HG03442 (cell line): ENCODE data around the gene NOTCH1.

Experiments used
- ATAC-seq: cut with Tn5 transposase; IDR thresholded peaks from one replicate; pipeline ENCODE4 v1.9.1; 2021; ENCODE audit warnings: mild to moderate bottlenecking, moderate library complexity; ENCODE audit not compliant: unreplicated experiment

Gene NOTCH1

DNA sequence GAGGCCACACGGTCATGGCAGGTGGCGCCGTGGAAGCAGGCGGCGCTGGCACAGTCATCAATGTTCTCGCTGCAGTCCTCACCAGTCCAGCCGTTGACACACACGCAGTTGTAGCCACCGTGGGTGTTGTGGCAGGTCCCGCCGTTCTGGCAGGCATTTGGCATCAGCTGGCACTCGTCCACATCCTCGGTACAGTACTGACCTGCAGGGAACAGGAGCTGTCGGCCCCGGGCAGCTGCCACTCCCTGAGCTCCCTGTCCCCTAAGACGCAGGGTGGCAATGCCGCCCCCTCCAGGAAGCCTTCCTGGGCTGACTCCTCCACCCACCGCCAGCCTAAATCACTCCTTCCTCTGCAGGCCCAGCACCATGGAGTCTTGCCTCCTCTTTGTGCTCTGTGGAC, 27.2 kb downstream of the NOTCH1 start:
- ATAC-seq, result no peak

DNA sequence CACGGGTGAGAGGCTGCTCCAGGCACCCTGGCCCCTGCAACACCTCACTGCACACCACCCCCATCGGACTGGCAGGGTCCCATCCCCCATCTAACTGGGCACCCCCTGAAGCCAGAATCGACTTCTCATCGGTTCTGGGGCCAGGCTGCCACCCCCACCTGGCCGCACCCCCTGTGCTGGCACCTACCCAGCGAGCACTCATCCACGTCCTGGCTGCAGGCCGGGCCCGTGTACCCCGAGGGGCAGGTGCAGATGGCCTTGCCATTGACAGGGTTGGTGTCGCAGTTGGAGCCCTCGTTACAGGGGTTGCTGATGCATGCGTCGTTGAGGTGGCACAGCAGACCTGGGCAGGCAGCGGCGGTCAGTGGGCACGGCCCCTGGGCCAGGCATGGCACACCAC, 27.9 kb downstream of the NOTCH1 start:
- ATAC-seq, result no peak

DNA sequence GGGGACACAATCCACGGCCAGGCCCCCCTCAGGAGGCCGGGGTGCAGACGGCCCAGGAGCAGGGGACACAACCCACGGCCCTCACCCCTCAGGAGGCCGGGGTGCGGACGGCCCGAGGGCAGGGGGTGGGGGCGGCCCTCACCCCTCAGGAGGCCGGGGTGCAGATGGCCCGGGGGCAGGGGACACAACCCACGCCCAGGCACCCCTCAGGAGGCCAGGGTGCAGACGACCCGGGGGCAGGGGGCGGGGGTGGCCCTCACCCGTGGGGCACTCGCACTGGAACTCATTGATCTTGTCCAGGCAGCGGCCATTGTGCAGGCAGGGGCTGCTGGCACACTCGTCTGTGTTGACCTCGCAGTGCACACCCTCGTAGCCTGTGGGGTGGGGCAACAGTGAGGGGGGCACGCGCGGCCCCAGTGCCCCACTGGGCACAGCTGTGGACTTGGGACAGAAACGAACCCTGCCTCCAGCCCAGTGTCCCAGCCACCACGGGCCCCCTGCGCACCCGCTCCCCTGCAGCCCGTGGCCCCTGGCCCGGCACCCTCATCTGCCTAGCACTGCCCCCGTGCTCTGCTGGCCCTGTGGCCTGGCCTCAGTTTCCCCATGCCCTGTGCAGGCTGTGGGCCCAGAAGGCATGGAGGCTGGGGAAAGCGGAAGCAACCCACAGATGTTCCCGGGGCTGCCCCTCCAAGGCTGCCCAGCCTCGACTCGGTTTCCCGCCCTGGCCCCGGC, 28.7 kb downstream of the NOTCH1 start:
- ATAC-seq, result no peak

DNA sequence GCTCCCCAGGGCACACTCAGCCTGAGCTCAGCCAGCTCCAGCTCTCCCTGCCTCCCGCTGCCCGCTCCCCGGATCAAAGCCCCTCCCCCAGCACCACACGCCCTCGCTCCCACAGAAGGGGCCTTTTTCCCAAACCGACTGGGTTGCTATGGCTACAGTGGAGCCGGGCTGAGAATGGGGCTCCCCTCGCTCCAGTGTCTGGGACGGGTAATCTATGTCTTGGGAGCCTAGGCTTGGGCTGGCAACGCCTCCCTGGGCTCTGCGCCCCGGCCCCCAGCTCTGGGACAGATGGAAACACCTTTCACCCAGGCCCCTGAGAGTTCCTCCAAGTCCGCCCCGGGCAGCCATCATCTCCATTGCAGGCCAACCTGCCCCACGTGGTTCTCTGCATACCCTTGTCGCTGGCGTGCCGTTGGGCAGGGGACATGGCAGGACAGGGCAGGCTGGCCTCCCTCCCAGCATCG, 29.6 kb downstream of the NOTCH1 start:
- ATAC-seq, result no peak

DNA sequence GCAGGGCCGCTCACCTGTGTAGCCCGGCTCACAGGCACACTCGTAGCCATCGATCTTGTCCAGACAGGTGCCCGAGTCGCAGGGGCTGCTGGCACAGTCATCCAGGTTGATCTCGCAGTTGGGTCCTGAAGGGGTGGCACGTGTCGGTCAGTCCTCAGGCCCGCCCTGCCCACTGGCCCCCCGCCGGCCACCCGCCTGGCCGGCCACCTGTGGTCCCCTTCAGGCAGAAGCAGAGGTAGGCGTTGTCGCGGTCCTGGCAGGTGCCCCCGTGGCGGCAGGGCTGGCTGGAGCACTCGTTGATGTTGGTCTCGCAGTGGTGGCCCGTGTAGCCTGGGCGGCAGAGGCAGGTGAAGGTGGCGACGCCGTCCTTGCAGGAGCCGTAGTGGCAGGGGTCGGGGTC, 30.6 kb downstream of the NOTCH1 start:
- no peak for ATAC-seq

DNA sequence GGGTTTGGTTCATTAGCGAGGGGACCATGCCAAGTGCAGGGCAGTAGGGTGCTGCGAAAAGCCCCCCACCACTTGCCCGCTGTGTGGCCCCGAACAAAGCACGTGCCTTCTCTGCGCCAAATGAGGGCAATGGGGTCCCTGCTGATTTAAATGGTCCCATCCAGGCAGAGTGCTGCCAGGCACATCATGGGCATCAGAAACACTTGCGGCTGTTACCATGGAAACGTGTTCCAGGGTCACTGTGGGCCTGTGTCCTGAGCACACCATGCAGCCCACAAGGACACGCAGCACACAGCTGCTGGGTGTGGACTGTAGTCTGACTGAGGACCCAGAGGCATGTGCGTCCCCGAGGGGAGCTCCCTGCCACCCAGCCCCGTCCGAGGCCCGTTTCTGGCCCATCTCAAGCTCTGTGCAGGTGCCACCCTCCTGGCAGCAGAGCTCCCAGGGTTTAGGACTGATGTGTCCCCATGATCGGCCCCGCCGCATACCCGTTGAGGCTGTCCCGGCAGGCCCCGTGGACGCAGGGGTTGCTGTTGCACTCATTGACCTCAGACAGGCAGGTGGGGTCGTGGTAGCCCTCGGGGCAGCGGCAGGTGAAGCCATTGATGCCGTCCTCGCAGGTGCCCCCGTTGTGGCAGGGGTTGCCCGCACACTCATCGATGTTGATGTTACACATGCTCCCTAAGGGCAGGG, 31.7 kb downstream of the NOTCH1 start:
- ATAC-seq, result no peak

DNA sequence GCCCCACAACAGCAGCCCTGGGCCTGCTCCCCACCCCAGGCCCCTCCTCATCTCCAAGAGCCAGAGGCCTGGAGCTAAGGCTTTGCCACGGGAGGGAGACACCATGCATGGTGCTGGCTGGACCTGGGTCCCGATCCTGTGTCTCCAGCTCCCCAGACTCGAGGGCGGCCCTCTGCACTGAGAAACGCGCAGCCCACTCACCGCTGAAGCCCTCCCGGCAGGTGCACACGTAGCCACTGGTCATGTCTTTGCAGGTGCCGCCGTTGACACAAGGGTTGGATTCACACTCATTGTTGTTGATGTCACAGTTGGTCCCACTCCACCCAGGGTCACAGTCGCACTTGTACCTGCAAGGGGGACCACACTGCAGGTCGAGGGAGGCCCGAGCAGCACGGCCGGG, 32.7 kb downstream of the NOTCH1 start:
- ATAC-seq, result no peak

DNA sequence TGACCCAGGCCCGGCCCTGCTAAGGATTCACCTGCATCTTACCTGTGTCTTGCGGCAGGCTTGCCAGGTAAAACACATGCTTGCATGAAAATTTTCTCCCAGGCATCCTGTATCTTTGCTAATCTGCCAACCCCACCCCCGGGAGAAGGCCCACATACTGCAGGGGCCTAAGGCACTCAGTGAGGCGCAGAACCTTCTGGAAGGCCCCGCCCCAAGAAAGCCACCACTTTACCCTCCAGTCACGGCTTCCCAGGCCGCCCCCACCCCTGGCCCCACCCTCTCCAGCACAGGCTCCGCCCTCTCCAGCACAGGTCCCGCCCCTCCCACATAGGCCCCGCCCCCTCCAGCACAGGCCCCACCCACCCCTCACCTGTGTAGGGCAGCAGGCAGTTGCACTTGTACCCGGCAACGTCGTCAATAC, 33.2 kb downstream of the NOTCH1 start:
- ATAC-seq, result no peak

DNA sequence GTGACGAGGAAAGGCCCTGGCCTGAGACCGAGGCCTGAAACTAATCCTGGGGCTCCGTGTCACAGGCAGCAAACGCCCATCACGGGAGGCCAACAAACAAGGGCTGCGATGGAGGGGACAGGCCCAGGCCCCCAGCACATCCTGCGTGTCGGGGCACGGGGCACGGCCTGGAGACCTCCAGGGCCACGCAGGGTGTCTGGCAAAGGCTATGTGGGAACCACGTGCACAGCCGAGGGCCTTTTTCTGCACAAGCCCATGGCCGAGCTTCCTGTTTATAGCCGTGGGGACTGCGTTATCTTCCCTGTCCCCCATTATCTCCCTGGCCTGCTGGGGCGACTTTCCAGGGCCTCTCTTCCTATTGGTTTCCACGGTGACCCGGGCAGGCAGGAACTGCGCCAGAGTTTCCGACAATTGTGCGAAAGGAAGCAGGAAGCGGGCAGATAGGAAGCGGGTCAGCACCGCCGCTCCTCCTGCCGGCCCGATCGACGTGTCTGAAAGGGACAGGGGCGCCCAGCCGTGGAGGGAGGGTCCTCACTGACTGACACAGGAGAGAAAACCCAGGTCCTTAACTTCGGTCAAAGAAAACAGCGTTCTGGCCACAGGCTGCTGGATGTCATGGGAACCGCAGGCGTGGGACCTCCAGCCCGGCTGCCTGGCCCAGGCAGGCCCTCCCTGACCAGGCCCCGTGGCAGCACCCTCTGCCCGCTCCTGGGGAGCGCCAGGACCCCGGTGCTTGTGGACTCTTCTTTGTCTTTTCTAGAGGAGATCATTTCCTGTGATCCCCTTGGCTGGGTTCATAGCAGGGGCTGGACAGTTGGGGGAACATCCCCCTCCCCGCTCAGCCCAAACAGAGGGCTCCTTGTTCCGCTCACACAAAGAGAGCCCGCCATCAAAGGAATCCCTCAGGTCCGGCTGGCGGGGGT, 33.9 kb downstream of the NOTCH1 start:
- no peak for ATAC-seq

DNA sequence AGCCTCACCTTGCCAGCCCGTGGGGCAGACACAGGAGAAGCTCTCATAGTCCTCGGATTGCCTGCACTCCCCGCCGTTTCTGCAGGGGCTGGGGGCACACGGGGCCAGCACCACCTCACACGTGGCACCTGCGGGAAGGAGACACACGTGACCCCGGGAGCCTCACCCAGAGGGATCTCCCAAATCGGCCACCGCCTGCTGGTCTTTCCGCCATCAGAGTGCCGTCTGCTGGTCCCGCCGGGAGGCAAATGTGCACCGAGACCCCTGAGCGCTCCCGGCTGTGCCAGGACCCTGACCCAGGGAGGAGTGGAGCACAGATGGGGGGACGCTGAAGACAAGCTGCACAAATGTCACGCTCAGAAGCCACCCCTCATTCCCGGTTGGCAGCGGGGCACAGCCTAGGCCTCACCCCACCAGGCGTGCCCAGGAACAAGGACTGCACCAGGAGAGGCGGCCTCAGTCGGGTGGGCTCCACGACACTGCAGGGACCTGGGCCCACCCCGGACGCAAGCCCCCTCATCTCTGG, 34.6 kb downstream of the NOTCH1 start:
- no peak for ATAC-seq

DNA sequence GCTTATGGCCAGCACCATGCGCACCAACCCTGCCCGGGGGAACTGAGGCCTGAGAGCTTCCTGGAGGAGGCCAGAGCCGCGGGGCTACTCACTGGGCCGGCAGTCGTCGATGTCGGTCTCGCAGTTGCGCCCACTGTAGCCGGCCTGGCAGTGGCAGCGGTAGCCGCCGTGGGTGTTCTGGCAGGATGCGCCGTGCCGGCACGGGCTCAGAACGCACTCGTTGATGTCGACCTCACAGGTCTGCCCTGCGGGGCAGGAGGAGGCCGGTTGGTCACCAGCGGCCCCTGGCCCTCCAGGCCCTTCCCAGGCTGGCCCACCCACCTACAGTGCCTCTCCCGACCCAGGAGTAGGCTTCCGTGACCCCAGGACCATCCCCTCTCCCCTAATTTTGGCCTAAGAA, 35.3 kb downstream of the NOTCH1 start:
- no peak for ATAC-seq

DNA sequence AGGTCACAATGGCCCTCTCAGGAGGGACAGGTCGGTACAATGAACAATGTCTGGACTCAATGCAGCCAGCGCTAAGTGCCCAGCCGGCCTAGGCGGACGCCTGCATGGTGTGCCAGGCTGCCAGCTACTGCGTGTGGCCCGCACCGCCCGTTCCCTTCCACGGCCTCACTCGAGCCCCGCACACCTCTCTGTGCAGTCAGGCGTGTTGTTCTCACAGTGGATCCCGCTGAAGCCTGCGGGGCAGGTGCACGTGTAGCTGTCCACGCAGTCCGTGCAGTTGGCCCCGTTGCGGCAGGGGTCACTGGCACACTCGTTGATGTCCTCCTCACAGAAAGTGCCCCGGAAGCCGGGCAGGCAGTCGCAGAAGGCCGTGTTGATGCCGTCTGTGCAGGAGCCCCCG, 36.3 kb downstream of the NOTCH1 start:
- ATAC-seq, result no peak

DNA sequence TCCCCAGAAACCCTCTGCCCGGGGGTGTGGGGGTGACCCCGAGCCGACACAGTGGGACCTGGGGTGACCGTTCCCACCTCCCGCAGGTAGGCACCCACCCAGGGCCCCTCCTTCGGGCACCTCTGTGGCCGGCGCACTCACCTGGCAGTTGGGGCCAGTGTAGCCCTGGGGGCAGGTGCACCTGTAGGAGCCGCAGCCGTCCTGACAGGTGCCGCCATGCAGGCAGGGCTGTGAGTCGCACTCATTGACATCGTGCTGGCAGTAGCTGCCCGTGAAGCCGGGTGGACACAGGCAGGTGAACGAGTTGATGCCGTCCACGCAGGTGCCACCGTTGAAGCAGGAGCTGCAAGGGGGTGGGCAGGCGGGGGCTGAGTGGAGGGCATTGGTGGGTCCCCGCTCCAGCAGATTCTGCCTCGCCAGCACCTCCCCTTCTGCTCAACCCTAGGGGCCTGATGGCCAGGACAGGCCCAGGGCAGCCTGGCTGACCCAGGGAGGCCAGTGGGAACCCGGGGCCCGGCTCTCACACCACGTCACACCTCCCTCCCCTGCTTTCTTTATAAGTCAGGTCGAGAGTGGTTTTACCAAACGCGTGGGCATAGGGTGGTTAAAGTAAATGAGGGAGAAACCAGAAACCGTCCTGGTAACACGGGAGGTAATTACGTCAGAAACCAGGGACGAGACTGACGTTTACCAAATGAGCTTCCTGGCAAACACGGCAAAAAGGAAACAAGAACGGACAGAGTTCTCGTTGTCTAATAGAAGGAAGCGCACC, 36.9 kb downstream of the NOTCH1 start:
- ATAC-seq, result no peak

DNA sequence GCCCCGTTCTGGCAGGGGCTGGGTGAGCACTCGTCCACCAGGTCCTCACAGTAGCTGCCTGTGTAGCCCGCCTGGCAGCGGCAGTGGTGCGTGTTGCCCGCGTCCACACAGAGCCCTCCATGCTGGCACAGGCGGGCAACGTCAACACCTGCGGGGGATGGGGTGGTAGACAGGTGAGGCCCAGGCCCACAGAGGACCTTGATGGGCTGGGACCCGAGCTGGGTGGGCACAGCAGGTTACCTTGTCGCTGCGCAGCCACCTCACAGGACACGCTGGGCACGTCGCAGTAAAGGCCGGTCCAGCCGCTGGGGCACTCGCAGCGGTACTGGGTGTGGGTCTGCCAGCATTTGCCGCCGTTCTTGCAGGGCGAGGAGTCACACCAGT, 37.9 kb downstream of the NOTCH1 start:
- ATAC-seq, result no peak

DNA sequence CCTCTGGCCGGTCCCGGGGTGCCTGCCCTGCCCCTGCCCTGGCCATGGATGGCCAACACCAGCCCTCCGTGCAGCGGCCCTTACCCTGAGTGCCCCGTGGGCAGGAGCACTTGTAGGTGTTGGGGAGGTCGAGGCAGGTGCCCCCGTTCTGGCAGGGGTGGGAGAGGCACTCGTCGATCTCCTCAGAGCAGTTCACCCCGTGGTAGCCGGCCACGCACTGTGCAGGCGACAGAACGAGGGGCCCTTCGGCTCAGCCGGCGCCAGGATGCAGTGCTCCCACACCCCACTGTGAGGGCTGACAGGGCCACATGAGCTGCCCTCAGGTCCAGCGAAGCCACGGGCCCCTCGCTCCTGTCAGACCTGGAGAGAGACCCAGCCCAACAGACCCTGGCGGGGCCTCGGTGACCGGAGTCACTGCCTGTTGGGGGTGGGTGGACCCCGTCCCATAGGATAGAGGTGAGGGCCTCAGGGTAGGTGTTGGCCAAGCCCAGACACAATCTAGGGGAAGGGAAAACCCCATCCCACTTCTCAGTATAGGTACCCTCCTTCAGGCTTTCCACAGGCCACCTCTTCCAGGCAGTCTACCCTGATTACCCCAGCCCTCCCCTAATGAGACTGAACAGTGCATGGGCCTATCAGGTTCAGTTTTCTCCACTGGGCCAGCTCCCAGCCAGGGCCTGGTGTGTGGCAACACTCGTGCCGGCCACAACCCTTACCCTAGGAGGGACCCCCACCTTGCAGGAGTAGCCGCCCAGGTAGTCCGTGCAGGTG, 38.4 kb downstream of the NOTCH1 start:
- no peak for ATAC-seq

DNA sequence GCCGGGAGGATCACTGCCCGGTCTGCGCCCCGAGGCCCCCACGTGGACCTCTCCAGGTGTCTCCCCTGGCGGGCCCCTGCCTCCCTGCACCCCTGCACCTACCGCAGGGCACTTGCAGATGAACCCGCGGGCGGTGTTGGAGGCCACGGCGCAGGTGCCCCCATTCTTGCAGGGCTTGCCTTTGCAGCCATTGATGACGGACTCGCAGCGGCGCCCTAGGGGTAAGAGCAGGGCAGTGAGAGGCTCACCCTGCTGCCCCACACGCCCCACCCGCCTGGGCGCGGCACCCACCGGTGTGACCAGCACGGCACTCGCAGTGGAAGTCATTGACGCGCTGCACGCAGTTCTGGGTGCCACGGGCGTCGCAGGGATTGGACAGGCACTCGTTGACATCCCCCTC, 39.4 kb downstream of the NOTCH1 start:
- ATAC-seq, result no peak

DNA sequence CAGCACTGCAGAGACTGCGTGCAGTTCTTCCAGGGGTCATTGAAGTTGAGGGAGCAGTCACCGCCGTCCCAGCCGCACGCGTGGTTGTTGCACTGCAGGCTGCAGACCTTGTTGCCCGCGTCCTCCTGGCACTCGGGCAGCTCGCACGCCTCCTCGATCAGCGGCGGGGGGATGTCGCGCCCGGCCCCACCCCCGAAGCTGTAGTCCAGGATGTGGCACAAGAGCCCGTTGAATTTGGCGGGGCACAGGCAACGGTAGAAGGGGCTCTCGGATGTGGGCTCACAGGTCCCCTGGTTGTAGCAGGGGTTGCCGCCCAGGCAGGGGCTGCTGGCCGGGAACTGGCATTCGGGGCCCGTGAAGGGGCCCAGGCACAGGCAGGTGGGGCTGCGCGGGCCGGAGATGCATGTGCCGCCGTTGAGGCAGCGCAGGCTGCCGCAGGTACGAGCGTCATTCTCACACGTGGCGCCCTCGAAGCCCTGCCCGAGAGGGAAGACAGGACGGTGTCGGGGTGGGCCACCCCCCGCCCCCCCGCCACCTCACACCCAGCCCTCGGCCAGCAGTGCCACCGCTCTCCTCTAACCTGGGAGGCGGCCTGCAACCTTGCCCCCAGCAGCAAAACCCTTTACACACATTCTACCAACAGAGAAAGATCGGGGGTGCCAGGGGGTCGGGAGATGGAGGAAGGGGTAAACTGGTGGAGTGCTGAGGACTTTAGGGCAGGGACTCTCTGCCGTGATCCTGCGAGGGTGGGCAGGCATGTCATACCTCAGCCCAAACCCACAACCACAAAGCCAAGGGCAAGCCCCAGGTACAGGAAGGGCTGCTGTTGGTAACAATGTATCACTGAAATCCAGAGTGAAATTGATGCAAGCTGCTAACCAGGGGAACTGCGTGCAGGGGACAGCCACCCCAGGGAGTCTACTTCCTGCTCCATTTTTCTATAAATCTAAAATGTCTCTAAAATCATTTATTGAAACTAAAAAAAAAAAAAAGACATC, 40.1 kb downstream of the NOTCH1 start:
- ATAC-seq, result no peak

DNA sequence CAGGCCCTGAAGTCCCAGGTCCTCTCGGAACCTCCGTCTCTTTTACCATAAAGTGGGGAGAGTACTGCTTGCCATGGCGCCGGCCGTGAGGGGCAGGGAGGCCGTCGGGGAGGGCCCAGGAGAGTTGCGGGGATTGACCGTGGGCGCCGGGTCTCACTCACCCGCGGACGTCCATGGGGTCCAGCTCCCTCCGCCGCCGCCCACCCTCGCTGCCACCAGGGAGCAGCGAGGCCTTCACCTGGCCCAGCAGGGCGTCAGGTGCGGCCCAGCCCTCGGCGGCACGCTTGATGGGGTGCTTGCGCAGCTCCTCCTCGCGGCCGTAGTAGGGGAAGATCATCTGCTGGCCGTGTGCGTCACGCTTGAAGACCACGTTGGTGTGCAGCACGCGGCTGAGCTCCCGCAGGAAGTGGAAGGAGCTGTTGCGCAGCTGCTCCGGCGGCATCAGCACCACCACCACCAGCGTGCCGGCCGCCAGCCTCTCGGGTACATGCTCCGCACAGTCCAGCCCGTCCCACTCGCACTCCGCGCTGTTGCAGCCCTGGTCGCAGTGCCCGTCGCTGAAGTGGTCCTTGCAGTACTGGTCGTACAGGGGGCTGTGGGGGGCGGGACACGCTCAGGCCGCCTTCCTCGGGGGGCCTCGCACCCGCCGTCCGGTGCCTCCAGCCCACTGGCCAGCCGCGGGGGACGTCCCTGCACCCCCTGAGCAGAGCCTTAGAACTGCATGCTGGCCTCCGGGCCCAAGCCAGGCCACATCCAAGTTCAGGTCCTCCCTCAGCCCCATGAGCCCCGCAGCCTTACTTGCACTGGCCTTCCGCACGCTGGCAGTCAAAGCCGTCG, 41.1 kb downstream of the NOTCH1 start:
- ATAC-seq, result no peak
